GM19025 (cell line): ENCODE data around the gene RNF31.

Source experiments
- ATAC-seq: cut with Tn5 transposase; IDR thresholded peaks from one replicate; pipeline ENCODE4 v1.9.1; 2021; ENCODE audit warnings: mild to moderate bottlenecking, low read depth, moderate library complexity; ENCODE audit not compliant: unreplicated experiment

The RNF31 gene

GRCh38 chr14:24179294-24179960 lies 32.1 kb downstream of the RNF31 start:
- no peak for ATAC-seq

GRCh38 chr14:24179961-24180796 lies 32.9 kb downstream of the RNF31 start:
- no peak for ATAC-seq

- no peak for ATAC-seq
These were observed 34.2 kb downstream of the RNF31 start for GRCh38 chr14:24181371-24182077.

- ATAC-seq, result no peak
These were observed 35.0 kb downstream of the RNF31 start for GRCh38 chr14:24182110-24182882.

- ATAC-seq, result no peak
These were observed 35.8 kb downstream of the RNF31 start for GRCh38 chr14:24183014-24183481.

- no peak for ATAC-seq
These were observed 37.0 kb downstream of the RNF31 start for GRCh38 chr14:24184104-24184970.

GRCh38 chr14:24185026-24185425 lies 37.7 kb downstream of the RNF31 start:
- no peak for ATAC-seq

GRCh38 chr14:24185741-24186140 lies 38.4 kb downstream of the RNF31 start:
- ATAC-seq, result no peak

GRCh38 chr14:24186831-24187538 lies 39.7 kb downstream of the RNF31 start:
- ATAC-seq, result no peak

GRCh38 chr14:24187539-24187915 lies 40.2 kb downstream of the RNF31 start:
- ATAC-seq, result no peak

GRCh38 chr14:24188251-24189058 lies 41.2 kb downstream of the RNF31 start, which contains the start of gene IPO4:
Gene IPO4 (minus strand): TSS chr14:24188816. CDS start chr14:24188787, 29 bp downstream.
- peak; percentile 92 for ATAC-seq

GRCh38 chr14:24189059-24189375 lies 41.7 kb downstream of the RNF31 start:
- no peak for ATAC-seq

GRCh38 chr14:24189460-24189859 lies 42.2 kb downstream of the RNF31 start:
- no peak for ATAC-seq

GRCh38 chr14:24190416-24190815 lies 43.1 kb downstream of the RNF31 start:
- ATAC-seq, result no peak

- ATAC-seq, result no peak
These were observed 45.6 kb downstream of the RNF31 start for GRCh38 chr14:24192933-24193332.

GRCh38 chr14:24194186-24194872 lies 47.0 kb downstream of the RNF31 start:
- no peak for ATAC-seq

- ATAC-seq, result no peak
These were observed 47.5 kb downstream of the RNF31 start for GRCh38 chr14:24194873-24195185.
